Neuronal stem cell (in vitro differentiated cells): ENCODE results near the gene RREB1.

Source experiments
- DNase-seq: peaks from one replicate; pipeline ENCODE4 v3.0.0-alpha.2; 2013; ENCODE audit warnings: low spot score
- H2AFZ ChIP-seq: one replicate; pipeline ENCODE4 v1.6.1; 2013; ENCODE audit warnings: mild to moderate bottlenecking, low read length, inconsistent platforms
- H2AK5ac ChIP-seq: 2 replicates; pipeline ENCODE4 v1.6.1; 2013; ENCODE audit warnings: low read depth, mild to moderate bottlenecking, inconsistent platforms, low read length, moderate library complexity, mixed read lengths
- H2BK120ac ChIP-seq: 2 replicates; pipeline ENCODE4 v1.6.1; 2013; ENCODE audit warnings: low read depth, mild to moderate bottlenecking, inconsistent platforms, low read length, moderate library complexity, mixed read lengths
- H2BK12ac ChIP-seq: one replicate; pipeline ENCODE4 v1.6.1; 2013; ENCODE audit warnings: low read length, inconsistent platforms
- H2BK15ac ChIP-seq: 2 replicates; pipeline ENCODE4 v1.6.1; 2013; ENCODE audit warnings: mild to moderate bottlenecking, low read length, inconsistent platforms, mixed read lengths
- H2BK5ac ChIP-seq: one replicate; pipeline ENCODE4 v1.6.1; 2013; ENCODE audit warnings: inconsistent platforms, mild to moderate bottlenecking, low read length, moderate library complexity
- H3K14ac ChIP-seq: one replicate; pipeline ENCODE4 v1.6.1; 2013; ENCODE audit warnings: low read length, inconsistent platforms
- H3K18ac ChIP-seq: 2 replicates; pipeline ENCODE4 v1.6.1; 2013; ENCODE audit warnings: low read length, inconsistent platforms
- H3K23ac ChIP-seq: 2 replicates; pipeline ENCODE4 v1.6.1; 2013; ENCODE audit warnings: low read depth, mild to moderate bottlenecking, mixed read lengths, low read length, inconsistent platforms; ENCODE audit not compliant: poor library complexity
- H3K27ac ChIP-seq: replicated peaks from 3 replicates; pipeline ENCODE4 v1.5.1; 2013; ENCODE audit warnings: low read length, inconsistent platforms
- H3K27me3 ChIP-seq, 3 experiments: 2 replicates each; pipeline ENCODE4 v1.6.1; 2013; ENCODE audit warnings: low read length in 3 of 3, mild to moderate bottlenecking in 2 of 3, inconsistent platforms in 1 of 3, low read depth in 1 of 3, mixed read lengths in 1 of 3, moderate library complexity in 1 of 3; ENCODE audit not compliant: control insufficient read depth in 3 of 3, insufficient read depth in 3 of 3
- H3K36me3 ChIP-seq, 2 donors: replicated peaks in 1 of 2; 2 replicates each; pipeline ENCODE4 v1.6.1; 2013; ENCODE audit warnings: low read length in 2 of 2; ENCODE audit not compliant: control insufficient read depth in 2 of 2, insufficient read depth in 2 of 2
- H3K4ac ChIP-seq: 2 replicates; pipeline ENCODE4 v1.6.1; 2013; ENCODE audit warnings: inconsistent platforms, mild to moderate bottlenecking, low read length, moderate library complexity
- H3K4me1 ChIP-seq, 2 donors: 1 replicate in 1 of 2; 2 replicates in 1 of 2; pipeline ENCODE4 v1.6.1; 2013; ENCODE audit warnings: low read length in 2 of 2, low read depth in 1 of 2; ENCODE audit not compliant: control insufficient read depth in 2 of 2, insufficient read depth in 1 of 2
- H3K4me2 ChIP-seq: one replicate; pipeline ENCODE4 v1.6.1; 2013; ENCODE audit warnings: mild to moderate bottlenecking, low read length, inconsistent platforms; ENCODE audit not compliant: insufficient read depth, poor library complexity, severe bottlenecking
- H3K4me3 ChIP-seq, 2 donors: 2 replicates each; pipeline ENCODE4 v1.5.1; 2013; ENCODE audit warnings: low read length in 2 of 2, mild to moderate bottlenecking in 2 of 2, inconsistent platforms in 1 of 2, moderate library complexity in 1 of 2
- H3K79me1 ChIP-seq: one replicate; pipeline ENCODE4 v1.6.1; 2013; ENCODE audit warnings: low read depth, mild to moderate bottlenecking, inconsistent platforms, low read length, moderate library complexity
- H3K9ac ChIP-seq: one replicate; pipeline ENCODE4 v1.6.1; 2013; ENCODE audit warnings: mild to moderate bottlenecking, low read depth, low read length, inconsistent platforms; ENCODE audit not compliant: poor library complexity
- H3K9me3 ChIP-seq, 2 donors: replicated peaks in 1 of 2; 2 replicates each; pipeline versions ENCODE3 to v1.6.1; 2013; ENCODE audit warnings: low read length in 2 of 2, mild to moderate bottlenecking in 2 of 2, inconsistent platforms in 1 of 2, low read depth in 1 of 2, mixed read lengths in 1 of 2, moderate library complexity in 1 of 2; ENCODE audit not compliant: control insufficient read depth in 2 of 2, insufficient read depth in 1 of 2
- H4K8ac ChIP-seq: one replicate; pipeline ENCODE4 v1.6.1; 2013; ENCODE audit warnings: low read depth, mild to moderate bottlenecking, inconsistent platforms, low read length, moderate library complexity
- H4K91ac ChIP-seq: one replicate; pipeline ENCODE4 v1.6.1; 2013; ENCODE audit warnings: low read length, low read depth, mild to moderate bottlenecking, inconsistent platforms; ENCODE audit not compliant: poor library complexity
- WGBS, 2 donors: extraction: QIAGEN DNeasy Blood & Tissue Kit; methylation state at CpG; one replicate each; pipeline ENCODE4 v1.1.7; 2013; ENCODE audit warnings: missing lambda C conversion rate in 2 of 2, mixed read lengths in 1 of 2; ENCODE audit not compliant: insufficient read length in 2 of 2, insufficient replicate concordance in 1 of 2; ENCODE audit errors: extremely low coverage in 2 of 2; 5-methylcytosine and 5-hydroxymethylcytosine counted together

Gene RREB1

DNA sequence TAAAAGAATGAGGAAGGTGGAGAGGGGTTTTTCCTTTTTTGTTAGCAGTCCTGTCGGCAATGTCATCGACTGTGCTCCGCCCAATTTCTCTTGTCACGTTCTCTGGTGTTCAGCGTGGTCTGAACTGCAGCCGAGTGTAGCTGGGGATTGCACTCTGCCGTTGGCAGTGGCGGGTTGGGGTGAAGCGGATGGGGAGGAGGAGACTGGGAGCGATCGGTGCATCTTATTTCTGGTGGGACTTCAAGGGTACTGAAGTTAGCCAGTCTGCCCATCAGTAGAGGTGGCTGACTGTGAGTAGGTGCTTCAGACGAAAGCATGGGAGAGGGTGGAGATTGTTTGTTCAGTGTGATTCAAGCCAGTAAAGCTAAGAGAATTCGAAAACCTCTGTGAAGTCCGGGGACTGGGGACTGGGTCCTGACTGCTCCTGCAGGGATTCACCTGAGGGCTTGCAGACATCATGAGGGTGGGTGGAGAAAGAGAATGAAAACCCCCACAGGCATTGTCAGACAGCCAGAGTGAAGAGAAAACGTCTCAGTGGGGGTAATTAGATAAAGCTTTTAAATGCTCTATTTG, 5.1 kb downstream of the RREB1 start:
- H3K4me1 ChIP-seq: peaks cover 5 to 26% of the 10 kb centered on the region in 2 donors
- WGBS, 2 donors: no CpG with 5 or more reads among the region's 15 CpGs
- no peak overlapping the region for H2BK12ac ChIP-seq
- H3K23ac ChIP-seq: no peak overlapping the region
- H3K36me3 ChIP-seq: no peaks in the 10 kb centered on the region
- H2BK5ac ChIP-seq: no peak overlapping the region
- no peak overlapping the region for H3K4me2 ChIP-seq
- H4K8ac ChIP-seq: no peak overlapping the region
- H2AFZ ChIP-seq: no peak overlapping the region
- no peak overlapping the region for H3K14ac ChIP-seq
- no peak overlapping the region for H2BK120ac ChIP-seq
- no peak overlapping the region for H3K4me3 ChIP-seq
- no peak overlapping the region for H3K9ac ChIP-seq
- no peak overlapping the region for H2BK15ac ChIP-seq
- peaks cover 0 to 27% (median 0%) of the 10 kb centered on the region in 3 experiments for H3K27me3 ChIP-seq
- peaks cover 7% of the 10 kb centered on the region for H3K79me1 ChIP-seq
- no peak overlapping the region for H2AK5ac ChIP-seq
- no peak overlapping the region for H3K27ac ChIP-seq
- H4K91ac ChIP-seq: no peak overlapping the region
- H3K18ac ChIP-seq: no peak overlapping the region
- H3K4ac ChIP-seq: no peak overlapping the region
- H3K9me3 ChIP-seq: no peaks in the 10 kb centered on the region
- no peak for DNase-seq

DNA sequence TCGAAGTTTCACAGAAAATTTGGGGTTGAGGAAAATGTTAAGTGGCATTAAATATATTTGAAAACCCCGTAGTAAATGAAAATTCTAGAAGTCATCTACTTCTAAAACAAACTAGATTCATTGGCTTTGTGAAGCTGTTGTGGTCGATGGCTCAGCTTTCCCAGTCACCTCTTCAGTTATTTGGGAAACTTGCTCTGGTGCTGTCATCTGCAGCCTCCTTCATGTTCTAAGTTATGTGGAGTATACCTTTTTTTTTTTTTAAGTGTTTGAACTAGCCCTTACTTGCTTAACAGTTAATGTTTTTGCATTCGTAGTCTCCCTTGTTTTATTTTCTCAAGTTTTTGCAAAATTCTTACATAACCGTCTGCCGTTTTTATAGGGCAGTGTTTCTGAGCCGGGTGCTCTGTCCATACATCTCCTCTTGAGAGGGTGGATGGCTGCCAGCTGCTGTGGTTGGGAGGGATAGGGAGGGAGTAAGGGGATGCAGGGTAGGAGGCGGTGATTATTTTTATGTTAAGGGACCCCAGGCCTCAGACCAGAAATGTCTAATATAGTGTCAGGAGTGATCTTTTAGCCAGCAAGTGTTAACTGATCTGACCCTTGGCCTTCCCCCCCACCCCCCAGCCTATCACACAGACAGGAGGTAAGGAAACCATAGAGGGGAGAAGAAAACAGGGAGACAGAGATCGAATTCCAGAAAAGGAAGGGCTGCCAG, 7.1 kb downstream of the RREB1 start:
- Histone ChIP-seq H2BK12ac (no peak overlapping the region), H3K36me3 (no peaks in the 10 kb centered on the region), H3K9me3 (no peaks in the 10 kb centered on the region), H3K9ac (no peak overlapping the region), H2AFZ (no peak overlapping the region), H4K91ac (no peak overlapping the region), H3K18ac (no peak overlapping the region), H3K4me1 (peaks cover 7 to 25% of the 10 kb centered on the region in 2 donors), H3K79me1 (no peaks in the 10 kb centered on the region), H2BK5ac (no peak overlapping the region), H3K27me3 (peaks cover 0 to 22% (median 0%) of the 10 kb centered on the region in 3 experiments), H3K14ac (no peak overlapping the region), H3K4me2 (no peak overlapping the region), H2AK5ac (no peak overlapping the region), H2BK120ac (no peak overlapping the region), H3K27ac (no peak overlapping the region), H2BK15ac (no peak overlapping the region), H3K23ac (no peak overlapping the region), H3K4me3 (no peak overlapping the region), H4K8ac (no peak overlapping the region), H3K4ac (no peak overlapping the region)
- WGBS, 2 donors: no CpG with 5 or more reads among the region's 9 CpGs
- DNase-seq: no peak

DNA sequence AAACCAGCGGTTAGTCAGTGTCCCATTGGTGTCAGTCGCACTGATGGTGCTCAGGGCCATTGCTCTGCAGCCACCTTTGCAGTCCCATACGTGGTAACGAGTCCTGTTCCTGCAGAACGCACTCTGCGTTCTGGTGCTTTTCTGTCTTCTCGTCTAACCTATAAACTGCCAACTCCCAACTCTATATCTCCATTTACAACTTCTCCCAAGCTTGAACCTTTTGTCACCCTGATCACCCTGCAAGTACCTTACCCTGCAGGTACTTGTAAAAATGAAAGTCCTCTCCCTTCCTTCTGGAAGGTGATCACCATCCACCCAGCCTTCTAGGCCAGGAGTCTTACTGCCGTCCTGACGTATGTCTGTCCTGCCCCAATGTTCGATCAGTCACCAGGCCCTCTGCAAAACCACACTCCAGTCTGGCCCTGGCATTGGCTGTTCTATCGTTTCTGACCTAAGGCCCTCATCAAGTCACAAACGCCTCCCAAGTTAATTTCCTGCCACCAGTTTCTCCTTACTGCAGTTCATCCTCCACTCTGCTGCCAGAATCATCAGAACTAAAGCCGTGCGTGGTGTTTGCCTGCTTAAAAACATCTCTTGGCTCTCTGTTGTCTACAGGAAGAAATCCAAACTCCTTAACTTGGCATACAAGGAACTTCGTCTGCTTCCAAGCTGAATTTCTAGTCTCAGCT, 7.9 kb downstream of the RREB1 start:
- Histone ChIP-seq H3K79me1 (no peaks in the 10 kb centered on the region), H3K27ac (no peak overlapping the region), H2BK15ac (no peak overlapping the region), H3K9me3 (no peaks in the 10 kb centered on the region), H3K4ac (no peak overlapping the region), H3K9ac (no peak overlapping the region), H3K4me3 (no peak overlapping the region), H3K27me3 (peaks cover 0 to 14% (median 0%) of the 10 kb centered on the region in 3 experiments), H2BK5ac (no peak overlapping the region), H2AK5ac (no peak overlapping the region), H2AFZ (no peak overlapping the region), H4K8ac (no peak overlapping the region), H3K4me1 (peaks cover 7 to 23% of the 10 kb centered on the region in 2 donors), H3K36me3 (no peaks in the 10 kb centered on the region), H2BK120ac (no peak overlapping the region), H2BK12ac (no peak overlapping the region), H3K18ac (no peak overlapping the region), H3K14ac (peak overlapping the region; percentile 32), H3K23ac (no peak overlapping the region), H4K91ac (no peak overlapping the region), H3K4me2 (no peak overlapping the region)
- DNase-seq: no peak
- WGBS, 2 donors: no CpG with 5 or more reads among the region's 15 CpGs

- Histone ChIP-seq H2BK12ac (no peak overlapping the region), H3K27me3 (no peaks in the 10 kb centered on the region), H3K27ac (no peak overlapping the region), H2BK15ac (no peak overlapping the region), H4K8ac (no peak overlapping the region), H2AFZ (no peak overlapping the region), H4K91ac (no peak overlapping the region), H2BK120ac (no peak overlapping the region), H3K79me1 (no peaks in the 10 kb centered on the region), H3K36me3 (peaks cover 0 to 12% of the 10 kb centered on the region in 2 donors), H3K9me3 (peaks cover 0 to 3% of the 10 kb centered on the region in 2 donors), H3K4me3 (no peak overlapping the region), H2BK5ac (no peak overlapping the region), H3K4me2 (no peak overlapping the region), H3K14ac (no peak overlapping the region), H2AK5ac (no peak overlapping the region), H3K4me1 (peaks cover 4 to 6% of the 10 kb centered on the region in 2 donors), H3K9ac (no peak overlapping the region), H3K23ac (no peak overlapping the region), H3K18ac (no peak overlapping the region), H3K4ac (no peak overlapping the region)
- no peak for DNase-seq
- no CpG with 5 or more reads among the region's 12 CpGs for WGBS, 2 donors
These were observed 11.6 kb downstream of the RREB1 start for GRCh38 chr6:7119272-7119801.
